Uterus (tissue), 2 donors: Measurements from ENCODE around the gene PAWR.

Source experiments
- POLR2A ChIP-seq, 2 donors: fragments of 450-650 bp; IDR thresholded peaks; one replicate each; pipeline ENCODE4 v1.6.1; 2016; ENCODE audit warnings: antibody characterized with exemption in 2 of 2, mild to moderate bottlenecking in 1 of 2, moderate library complexity in 1 of 2
- TF ChIP-seq, protein P1 (sequence below), 4 experiments: fragments of 200-600 bp in 2 of 4; fragments of 450-650 bp in 2 of 4; sonication (generic) in 2 of 4; IDR thresholded peaks; one replicate each; pipeline ENCODE4 v1.5.1; 2016 to 2019; ENCODE audit warnings: antibody characterized with exemption in 4 of 4, mild to moderate bottlenecking in 2 of 4, moderate library complexity in 1 of 4

DNA sequence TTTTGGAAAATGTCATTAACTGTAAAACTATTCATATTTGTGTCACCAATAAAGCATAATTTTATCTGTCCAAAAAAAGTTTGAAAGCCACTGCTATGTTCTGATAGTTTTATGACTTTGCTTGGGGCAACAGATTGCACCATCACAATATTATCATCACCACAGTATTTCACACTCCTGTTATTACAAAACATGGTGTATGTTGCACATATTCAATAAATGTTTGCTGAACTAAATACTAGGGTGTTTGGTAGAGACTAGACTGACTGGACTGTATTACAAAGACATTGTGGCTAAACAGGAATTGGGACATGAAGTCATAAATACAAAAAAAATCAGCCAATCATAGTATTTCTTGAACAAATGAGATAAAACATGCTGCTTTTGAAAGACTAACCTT, 55.1 kb downstream of the PAWR start:
- TF ChIP-seq, protein P1, sequence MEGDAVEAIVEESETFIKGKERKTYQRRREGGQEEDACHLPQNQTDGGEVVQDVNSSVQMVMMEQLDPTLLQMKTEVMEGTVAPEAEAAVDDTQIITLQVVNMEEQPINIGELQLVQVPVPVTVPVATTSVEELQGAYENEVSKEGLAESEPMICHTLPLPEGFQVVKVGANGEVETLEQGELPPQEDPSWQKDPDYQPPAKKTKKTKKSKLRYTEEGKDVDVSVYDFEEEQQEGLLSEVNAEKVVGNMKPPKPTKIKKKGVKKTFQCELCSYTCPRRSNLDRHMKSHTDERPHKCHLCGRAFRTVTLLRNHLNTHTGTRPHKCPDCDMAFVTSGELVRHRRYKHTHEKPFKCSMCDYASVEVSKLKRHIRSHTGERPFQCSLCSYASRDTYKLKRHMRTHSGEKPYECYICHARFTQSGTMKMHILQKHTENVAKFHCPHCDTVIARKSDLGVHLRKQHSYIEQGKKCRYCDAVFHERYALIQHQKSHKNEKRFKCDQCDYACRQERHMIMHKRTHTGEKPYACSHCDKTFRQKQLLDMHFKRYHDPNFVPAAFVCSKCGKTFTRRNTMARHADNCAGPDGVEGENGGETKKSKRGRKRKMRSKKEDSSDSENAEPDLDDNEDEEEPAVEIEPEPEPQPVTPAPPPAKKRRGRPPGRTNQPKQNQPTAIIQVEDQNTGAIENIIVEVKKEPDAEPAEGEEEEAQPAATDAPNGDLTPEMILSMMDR (IDR thresholded peaks at IDR 0.05): no peak
- TF ChIP-seq POLR2A (IDR thresholded peaks at IDR 0.05): no peak
